Colonic mucosa (tissue), 4 donors: ENCODE data around the gene BBS1. TPM values are rescaled to one million over a fixed set of nuclear protein-coding genes. Genes with fewer than 3 reads are reported as not detected.

Experiments
- DNase-seq: peaks from one replicate; pipeline ENCODE4 v3.0.0-alpha.2; 2020
- H3K27ac ChIP-seq: fragments of 200-600 bp; one replicate; pipeline ENCODE4 v1.8.0; 2021
- H3K27me3 ChIP-seq: fragments of 200-600 bp; one replicate; pipeline ENCODE4 v1.8.0; 2021
- H3K36me3 ChIP-seq: fragments of 200-600 bp; one replicate; pipeline ENCODE4 v1.8.0; 2021
- H3K4me1 ChIP-seq: fragments of 200-600 bp; one replicate; pipeline ENCODE4 v1.8.0; 2021; ENCODE audit warnings: mild to moderate bottlenecking
- H3K4me3 ChIP-seq: fragments of 200-600 bp; one replicate; pipeline ENCODE4 v1.8.0; 2021
- H3K9ac ChIP-seq, 2 donors: one replicate each; pipeline ENCODE4 v1.7.0; 2013; ENCODE audit warnings: control low read depth in 2 of 2, low read depth in 2 of 2, low read length in 2 of 2
- H3K9me3 ChIP-seq: fragments of 200-600 bp; one replicate; pipeline ENCODE4 v1.8.0; 2021
- CTCF ChIP-seq: fragments of 200-600 bp; IDR thresholded peaks from one replicate; pipeline ENCODE4 v1.8.0; 2022; ENCODE audit warnings: antibody characterized with exemption, mild to moderate bottlenecking
- intact Hi-C: fragments of 100-400 bp; cut with DNase I; formaldehyde crosslinking; loops from one replicate; pipeline ENCODE4 v1.14.1; 2022
- total RNA-seq, 2 donors: library from RNA; stranded (reverse); fragmentation: NEBNext Ultra II Directional in 1 of 2; extraction: Animal tissue kit (Norgen Biotek cat#: 25700) in 1 of 2; gene quantifications; one replicate each; pipeline ENCODE4 v1.2.1, GENCODE V29; 2021
- donor health status: healthy.
- donor health status: DM: no; HTN: no; CAD: no.
- donor health status: DM: no; HTN: no; CAD: no.

The BBS1 gene
- total RNA-seq, 2 donors from 2014 or later = 16.8 to 25.8 TPM

- Histone ChIP-seq H3K9ac (no peak overlapping the region), H3K36me3 (no peaks in the 10 kb centered on the region), H3K9me3 (no peaks in the 10 kb centered on the region), H3K4me3 (no peak overlapping the region), H3K4me1 (no peaks in the 10 kb centered on the region), H3K27ac (no peak overlapping the region), H3K27me3 (no peaks in the 10 kb centered on the region)
- intact Hi-C loops = no loop called here
- TF ChIP-seq CTCF = no peak
- no peak for DNase-seq
These were observed 36.6 kb upstream of the BBS1 start for GRCh38 chr11:66473608-66474515.

GRCh38 chr11:66475349-66476172 lies 34.9 kb upstream of the BBS1 start:
- intact Hi-C loops = no loop called here
- TF ChIP-seq CTCF = no peak

DNA sequence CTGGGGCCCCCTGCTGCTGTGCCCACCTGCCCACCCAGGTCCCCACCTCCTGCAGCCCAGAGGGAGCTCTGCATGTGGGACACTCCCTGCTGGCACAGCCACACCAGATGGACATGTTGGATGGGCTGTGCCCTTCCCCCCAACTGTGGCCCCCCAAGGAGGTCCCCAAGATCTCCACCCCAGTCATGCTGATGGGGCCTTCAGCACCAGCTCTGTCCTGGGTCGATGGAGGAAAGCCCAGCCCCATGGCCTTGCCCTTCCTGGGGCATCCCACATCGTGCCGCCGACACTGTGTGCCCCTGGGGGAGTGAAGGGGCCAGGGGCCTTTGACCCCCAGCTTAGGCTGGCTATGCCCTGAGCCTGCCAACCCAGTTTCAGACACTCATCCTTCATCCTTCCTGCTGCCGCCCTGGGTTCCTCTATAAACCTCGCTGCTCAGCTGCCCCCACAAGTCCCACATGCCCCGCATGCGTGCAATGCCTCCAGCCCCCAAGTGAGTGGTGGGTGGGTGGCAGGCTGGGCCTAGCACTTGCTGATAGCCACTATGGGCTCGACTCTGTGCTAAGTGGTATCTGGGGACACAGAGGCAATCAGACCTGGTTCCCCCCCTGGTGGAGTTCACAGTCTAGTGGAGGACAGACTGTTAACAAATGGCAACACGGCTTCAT lies 34.1 kb upstream of the BBS1 start:
- DNase-seq = no peak
- TF ChIP-seq CTCF = no peak
- intact Hi-C loops = no loop called here
- Histone ChIP-seq H3K36me3 (no peaks in the 10 kb centered on the region), H3K4me1 (no peaks in the 10 kb centered on the region), H3K27ac (no peak overlapping the region), H3K9me3 (no peaks in the 10 kb centered on the region), H3K27me3 (no peaks in the 10 kb centered on the region), H3K9ac (no peak overlapping the region), H3K4me3 (no peak overlapping the region)

More at GRCh38 chr11:66475349-66476172, 34.9 kb upstream of the BBS1 start:
- Histone ChIP-seq H3K27ac (no peak overlapping the region), H3K9ac (no peak overlapping the region), H3K9me3 (no peaks in the 10 kb centered on the region), H3K4me1 (no peaks in the 10 kb centered on the region), H3K27me3 (no peaks in the 10 kb centered on the region), H3K36me3 (no peaks in the 10 kb centered on the region), H3K4me3 (no peak overlapping the region)
- no peak for DNase-seq

DNA sequence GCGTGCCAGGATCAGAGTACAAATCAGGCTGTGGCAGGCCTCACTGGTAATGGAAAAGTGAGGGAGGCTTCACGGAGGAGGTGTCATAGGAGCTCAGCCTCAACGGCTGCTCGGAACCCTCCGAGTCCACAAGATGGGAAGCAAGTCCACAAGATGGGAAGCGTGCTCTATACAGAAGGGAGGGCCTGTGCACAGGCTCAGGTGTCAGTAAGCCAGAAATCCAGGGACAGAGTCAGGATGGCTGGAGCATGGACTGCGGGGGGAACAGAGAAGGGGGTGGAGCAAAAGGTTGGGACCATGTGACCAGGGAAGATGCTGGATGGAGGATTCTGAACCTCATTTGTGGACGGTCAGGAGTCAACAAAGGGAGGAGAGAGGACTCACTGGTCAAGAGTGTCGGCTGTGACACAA lies 33.6 kb upstream of the BBS1 start:
- H3K27ac ChIP-seq = no peak overlapping the region
- H3K4me3 ChIP-seq = no peak overlapping the region
- TF ChIP-seq CTCF = no peak
- H3K4me1 ChIP-seq = no peaks in the 10 kb centered on the region
- H3K27me3 ChIP-seq = no peaks in the 10 kb centered on the region
- H3K9me3 ChIP-seq = no peaks in the 10 kb centered on the region
- intact Hi-C loops = no loop called here
- DNase-seq = no peak
- no peaks in the 10 kb centered on the region for H3K36me3 ChIP-seq
- H3K9ac ChIP-seq = no peak overlapping the region
